Subcutaneous abdominal adipose tissue (tissue), 5 donors: ENCODE data around the gene TSPAN8.

ENCODE experiments used
- H3K27ac ChIP-seq: one replicate; pipeline ENCODE4 v1.7.0; 2013; ENCODE audit warnings: low read depth, mild to moderate bottlenecking, inconsistent platforms, low read length, moderate library complexity
- H3K27me3 ChIP-seq, 5 donors: one replicate each; pipeline ENCODE4 v1.7.0; 2013; ENCODE audit warnings: low read length in 5 of 5, inconsistent platforms in 1 of 5; ENCODE audit not compliant: control insufficient read depth in 5 of 5, insufficient read depth in 4 of 5
- H3K36me3 ChIP-seq, 5 donors: one replicate each; pipeline ENCODE4 v1.7.0; 2013; ENCODE audit warnings: low read length in 5 of 5; ENCODE audit not compliant: control insufficient read depth in 5 of 5, insufficient read depth in 5 of 5
- H3K4me1 ChIP-seq, 5 donors: one replicate each; pipeline ENCODE4 v1.7.0; 2013; ENCODE audit warnings: low read length in 5 of 5, mild to moderate bottlenecking in 3 of 5, moderate library complexity in 1 of 5; ENCODE audit not compliant: control insufficient read depth in 5 of 5, insufficient read depth in 5 of 5
- H3K4me3 ChIP-seq, 5 donors: one replicate each; pipeline ENCODE4 v1.7.0; 2013; ENCODE audit warnings: low read length in 5 of 5, low read depth in 1 of 5
- H3K9ac ChIP-seq, 5 donors: one replicate each; pipeline ENCODE4 v1.7.0; 2013; ENCODE audit warnings: low read length in 5 of 5, mild to moderate bottlenecking in 4 of 5, moderate library complexity in 3 of 5
- H3K9me3 ChIP-seq, 5 donors: one replicate each; pipeline ENCODE4 v1.7.0; 2013; ENCODE audit warnings: low read length in 5 of 5; ENCODE audit not compliant: control insufficient read depth in 5 of 5
- donor health status: healthy.
- donor health status: healthy.
- donor health status: healthy.
- donor health status: healthy.
- donor health status: healthy.

Gene TSPAN8

DNA sequence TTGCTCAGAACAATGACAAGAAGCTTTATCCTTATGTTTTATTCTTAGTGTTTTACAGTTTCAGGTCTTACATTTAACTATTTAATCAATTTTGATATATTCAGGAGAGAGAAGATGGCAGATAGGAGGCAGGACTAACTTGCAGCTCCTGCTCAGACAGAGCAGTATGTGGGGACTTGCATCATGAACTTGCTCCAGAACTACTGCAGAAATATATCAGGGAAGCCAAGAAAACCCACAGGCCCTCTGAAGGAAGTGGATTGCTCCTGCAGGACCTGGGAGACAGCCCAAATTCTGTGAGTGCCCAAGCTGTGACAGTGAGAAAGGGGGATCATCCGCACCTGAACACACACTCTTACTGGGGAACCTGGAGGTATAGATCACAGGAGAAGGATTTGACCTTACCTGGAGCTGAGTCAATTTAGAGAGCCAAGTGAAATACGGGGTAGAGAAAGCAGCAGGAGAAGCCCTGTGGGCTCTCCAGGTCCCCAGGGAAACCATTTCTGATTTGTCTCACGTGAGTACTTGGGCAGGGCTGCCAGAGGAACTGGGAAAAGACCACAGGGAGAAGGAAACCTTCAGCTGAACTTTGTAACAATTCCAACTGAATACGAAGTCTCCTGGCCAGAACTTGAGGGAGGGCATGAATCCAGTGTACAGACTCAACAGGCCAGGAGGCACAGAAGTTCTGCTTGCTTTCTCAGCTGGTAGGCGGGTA lies 28.9 kb upstream of the TSPAN8 start:
- Histone ChIP-seq H3K9ac (no peak overlapping the region), H3K4me3 (no peak overlapping the region), H3K36me3 (no peaks in the 10 kb centered on the region), H3K27ac (no peak overlapping the region), H3K4me1 (peaks cover 0 to 6% (median 3%) of the 10 kb centered on the region in 5 donors), H3K9me3 (peaks cover 0 to 5% (median 0%) of the 10 kb centered on the region in 5 donors), H3K27me3 (no peaks in the 10 kb centered on the region)

- Histone ChIP-seq H3K9me3 (peaks cover 0 to 5% (median 0%) of the 10 kb centered on the region in 5 donors), H3K27ac (no peak overlapping the region), H3K27me3 (no peaks in the 10 kb centered on the region), H3K4me3 (no peak overlapping the region), H3K4me1 (peaks cover 0 to 6% (median 3%) of the 10 kb centered on the region in 5 donors), H3K9ac (no peak overlapping the region), H3K36me3 (no peaks in the 10 kb centered on the region)
Measured at GRCh38 chr12:71183846-71184245, 26.0 kb upstream of the TSPAN8 start.

DNA sequence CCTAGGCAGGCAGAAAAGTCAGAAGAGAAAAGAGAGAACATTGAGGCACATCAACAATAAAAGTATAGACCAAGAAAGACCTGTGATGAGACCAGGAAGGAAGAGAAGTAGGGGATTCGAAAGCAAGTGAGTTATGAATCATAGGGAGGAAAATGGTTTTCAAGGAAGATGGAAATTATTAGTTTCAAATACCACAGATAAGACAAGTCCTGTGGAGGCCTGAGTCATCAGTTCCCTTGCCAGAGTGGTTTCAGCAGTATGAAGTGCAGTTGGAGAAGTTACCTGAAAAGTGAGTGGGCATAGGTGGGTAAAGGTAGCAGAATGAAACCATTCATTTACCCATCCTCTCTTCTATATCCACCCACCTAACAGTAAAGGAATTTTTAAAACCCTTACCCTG lies 25.2 kb upstream of the TSPAN8 start:
- Histone ChIP-seq H3K4me3 (no peak overlapping the region), H3K36me3 (no peaks in the 10 kb centered on the region), H3K27ac (no peak overlapping the region), H3K9me3 (peaks cover 0 to 5% (median 0%) of the 10 kb centered on the region in 5 donors), H3K4me1 (peaks cover 0 to 6% (median 3%) of the 10 kb centered on the region in 5 donors), H3K9ac (no peak overlapping the region), H3K27me3 (no peaks in the 10 kb centered on the region)

GRCh38 chr12:71178162-71178561 lies 20.4 kb upstream of the TSPAN8 start:
- no peaks in the 10 kb centered on the region for H3K9me3 ChIP-seq
- no peaks in the 10 kb centered on the region for H3K27me3 ChIP-seq
- no peak overlapping the region for H3K27ac ChIP-seq
- H3K9ac ChIP-seq, result no peak overlapping the region
- H3K4me3 ChIP-seq, result no peak overlapping the region
- H3K36me3 ChIP-seq, result no peaks in the 10 kb centered on the region
- H3K4me1 ChIP-seq, result no peaks in the 10 kb centered on the region

- H3K27me3 ChIP-seq, result no peaks in the 10 kb centered on the region
- no peaks in the 10 kb centered on the region for H3K9me3 ChIP-seq
- no peak overlapping the region for H3K4me3 ChIP-seq
- H3K36me3 ChIP-seq, result no peaks in the 10 kb centered on the region
- no peak overlapping the region for H3K9ac ChIP-seq
- H3K4me1 ChIP-seq, result no peaks in the 10 kb centered on the region
- H3K27ac ChIP-seq, result no peak overlapping the region
Measured at GRCh38 chr12:71174825-71175224, 17.0 kb upstream of the TSPAN8 start.

DNA sequence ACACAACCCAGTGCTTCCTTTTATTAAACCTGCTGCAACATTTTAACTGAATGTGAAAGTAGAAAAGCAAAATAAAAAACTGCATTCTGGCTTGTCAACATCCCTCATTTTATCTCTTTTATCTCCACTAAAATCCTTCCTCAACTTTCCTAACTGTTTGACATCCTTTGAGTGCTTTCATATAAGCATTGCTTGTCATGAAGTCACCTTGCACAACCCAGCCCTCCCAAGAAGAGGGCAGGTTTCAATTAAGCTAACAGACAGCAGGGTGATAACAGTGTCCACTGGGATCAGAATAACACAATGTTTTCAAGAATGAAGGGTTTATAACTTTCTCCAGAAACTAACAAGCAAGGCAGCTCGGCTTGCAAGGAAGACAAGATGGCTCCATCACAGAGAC lies 16.3 kb upstream of the TSPAN8 start:
- no peaks in the 10 kb centered on the region for H3K36me3 ChIP-seq
- no peaks in the 10 kb centered on the region for H3K9me3 ChIP-seq
- no peaks in the 10 kb centered on the region for H3K4me1 ChIP-seq
- H3K9ac ChIP-seq, result no peak overlapping the region
- H3K4me3 ChIP-seq, result no peak overlapping the region
- no peaks in the 10 kb centered on the region for H3K27me3 ChIP-seq
- no peak overlapping the region for H3K27ac ChIP-seq

DNA sequence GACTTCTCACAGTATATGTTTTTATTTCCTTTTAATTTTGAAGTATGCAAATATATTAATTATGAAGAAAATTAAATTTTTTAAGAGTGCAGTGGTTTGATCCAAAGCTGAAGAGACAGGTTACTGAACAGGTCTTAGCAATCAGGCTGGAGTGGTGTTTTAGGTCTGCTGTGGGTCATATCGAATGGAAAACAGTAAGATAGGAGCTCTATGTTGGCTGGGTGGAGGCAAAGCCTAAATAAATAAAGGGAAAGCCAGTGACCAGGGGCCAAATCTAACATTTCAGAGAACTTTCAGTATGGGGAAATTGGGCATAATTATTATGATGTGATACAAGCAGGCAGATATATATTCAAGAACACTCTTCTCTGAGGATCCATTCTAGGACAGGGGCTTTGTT lies 12.7 kb upstream of the TSPAN8 start:
- Histone ChIP-seq H3K4me3 (no peak overlapping the region), H3K27me3 (no peaks in the 10 kb centered on the region), H3K4me1 (no peaks in the 10 kb centered on the region), H3K27ac (no peak overlapping the region), H3K9me3 (peaks cover 0 to 2% (median 0%) of the 10 kb centered on the region in 5 donors), H3K36me3 (no peaks in the 10 kb centered on the region), H3K9ac (no peak overlapping the region)

GRCh38 chr12:71169286-71169685 lies 11.5 kb upstream of the TSPAN8 start:
- Histone ChIP-seq H3K4me1 (no peaks in the 10 kb centered on the region), H3K27me3 (no peaks in the 10 kb centered on the region), H3K36me3 (no peaks in the 10 kb centered on the region), H3K9ac (no peak overlapping the region), H3K9me3 (peaks cover 0 to 2% (median 0%) of the 10 kb centered on the region in 5 donors), H3K4me3 (no peak overlapping the region), H3K27ac (no peak overlapping the region)

DNA sequence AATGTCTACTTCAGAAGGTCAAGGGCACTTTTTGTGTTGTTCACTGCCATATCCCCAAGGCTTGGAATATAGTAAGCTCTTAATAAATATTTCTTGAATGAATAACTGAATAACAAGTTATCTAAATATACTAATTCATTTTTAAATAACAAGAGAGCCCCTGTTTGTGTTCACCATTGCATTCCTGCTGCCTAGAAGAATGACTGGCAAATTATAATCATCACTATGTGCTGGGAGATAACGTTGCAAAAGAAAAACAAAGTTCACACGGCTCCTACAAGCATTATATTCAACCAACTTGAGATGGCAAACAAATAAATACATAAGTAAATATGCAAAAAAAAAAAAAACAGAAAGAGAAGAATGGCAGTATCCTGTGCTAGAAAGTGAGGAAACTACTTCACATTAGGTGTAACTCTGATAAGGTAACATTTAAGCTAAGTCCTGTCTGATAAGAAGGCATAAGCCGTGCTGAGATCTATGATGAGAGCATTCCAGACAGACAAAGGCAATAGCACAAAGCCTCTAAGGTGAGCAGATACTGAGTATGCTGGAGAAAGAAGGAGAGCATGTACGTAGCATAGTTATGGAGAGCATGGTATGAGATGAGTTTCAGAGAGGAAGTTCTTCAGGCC lies 9.2 kb upstream of the TSPAN8 start:
- no peak overlapping the region for H3K4me3 ChIP-seq
- H3K27ac ChIP-seq, result no peak overlapping the region
- H3K27me3 ChIP-seq, result no peaks in the 10 kb centered on the region
- H3K36me3 ChIP-seq, result no peaks in the 10 kb centered on the region
- H3K9ac ChIP-seq, result no peak overlapping the region
- no peaks in the 10 kb centered on the region for H3K4me1 ChIP-seq
- peaks cover 0 to 2% (median 0%) of the 10 kb centered on the region in 5 donors for H3K9me3 ChIP-seq

DNA sequence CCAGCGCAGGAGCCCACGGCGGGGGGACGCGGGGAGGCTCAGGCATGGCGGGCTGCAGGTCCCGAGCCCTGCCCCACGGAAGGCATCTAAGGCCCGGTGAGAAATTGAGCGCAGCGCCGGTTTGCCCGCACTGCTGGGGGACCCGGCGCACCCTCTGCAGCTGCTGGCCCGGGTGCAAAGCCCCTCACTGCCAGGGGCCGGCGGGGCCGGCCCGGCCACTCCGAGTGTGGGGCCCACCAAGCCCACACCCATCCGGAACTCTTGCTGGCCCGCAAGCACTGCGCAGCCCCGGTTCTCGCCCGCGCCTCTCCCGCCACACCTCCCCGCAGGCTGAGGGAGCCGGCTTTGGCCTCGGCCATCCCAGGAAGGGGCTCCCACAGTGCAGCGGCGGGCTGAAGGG lies 8.5 kb upstream of the TSPAN8 start:
- Histone ChIP-seq H3K9me3 (peaks cover 0 to 2% (median 0%) of the 10 kb centered on the region in 5 donors), H3K9ac (no peak overlapping the region), H3K36me3 (no peaks in the 10 kb centered on the region), H3K4me3 (no peak overlapping the region), H3K27ac (no peak overlapping the region), H3K27me3 (no peaks in the 10 kb centered on the region), H3K4me1 (no peaks in the 10 kb centered on the region)
